Globus pallidus (tissue), 1 donor: Measurements from ENCODE around the gene TMEM179B.
"Not testable (repeated sequence)": the region's sequence is repeated elsewhere in the genome, so short reads cannot be mapped to it uniquely, and the experiment has no call there.

Experiments used
- DNase-seq: peaks from one replicate; pipeline ENCODE4 v3.0.0-alpha.2; 2015; ENCODE audit warnings: low spot score

Gene TMEM179B, protein sequence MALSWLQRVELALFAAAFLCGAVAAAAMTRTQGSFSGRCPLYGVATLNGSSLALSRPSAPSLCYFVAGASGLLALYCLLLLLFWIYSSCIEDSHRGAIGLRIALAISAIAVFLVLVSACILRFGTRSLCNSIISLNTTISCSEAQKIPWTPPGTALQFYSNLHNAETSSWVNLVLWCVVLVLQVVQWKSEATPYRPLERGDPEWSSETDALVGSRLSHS

DNA sequence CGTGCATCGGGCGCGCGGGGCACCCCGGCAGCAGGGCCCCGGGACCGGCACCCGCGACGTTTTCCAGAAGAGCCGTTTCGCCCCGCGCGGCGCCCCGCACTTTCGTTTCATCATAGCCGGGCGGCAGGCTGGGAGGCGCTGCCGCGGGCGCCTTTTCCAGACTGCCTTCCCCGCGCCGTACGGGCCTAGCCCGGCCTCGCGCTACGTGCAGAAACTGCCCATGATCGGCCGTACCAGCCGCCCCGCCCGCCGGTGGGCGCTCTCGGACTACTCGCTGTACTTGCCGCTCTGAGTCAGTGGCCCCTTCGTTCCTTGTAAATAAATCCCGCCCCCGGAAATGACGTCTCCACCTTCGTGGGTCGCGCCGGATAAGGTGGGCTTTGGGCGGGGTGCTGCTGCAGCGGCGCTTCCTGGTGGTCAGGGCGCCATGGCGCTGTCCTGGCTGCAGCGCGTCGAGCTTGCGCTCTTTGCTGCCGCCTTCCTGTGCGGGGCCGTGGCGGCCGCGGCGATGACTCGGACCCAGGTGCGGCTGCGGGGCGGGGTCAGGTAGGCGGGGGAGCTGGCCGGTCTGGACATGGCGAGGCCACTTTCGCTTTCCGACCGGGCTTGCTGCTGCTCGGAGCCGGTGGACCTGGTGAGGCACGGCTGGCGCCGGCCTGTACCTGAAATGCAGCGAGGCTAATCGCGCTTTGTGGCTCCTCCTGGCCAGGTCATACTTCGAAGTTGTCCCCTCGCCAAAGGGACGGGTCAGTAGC is at the start of gene TMEM179B:
Gene TMEM179B, plus strand, starts transcription at position 398 of the 755 bp plus-strand sequence. Its CDS starts 30 bp downstream, at position 428.
- peak; percentile 99 for DNase-seq

DNA sequence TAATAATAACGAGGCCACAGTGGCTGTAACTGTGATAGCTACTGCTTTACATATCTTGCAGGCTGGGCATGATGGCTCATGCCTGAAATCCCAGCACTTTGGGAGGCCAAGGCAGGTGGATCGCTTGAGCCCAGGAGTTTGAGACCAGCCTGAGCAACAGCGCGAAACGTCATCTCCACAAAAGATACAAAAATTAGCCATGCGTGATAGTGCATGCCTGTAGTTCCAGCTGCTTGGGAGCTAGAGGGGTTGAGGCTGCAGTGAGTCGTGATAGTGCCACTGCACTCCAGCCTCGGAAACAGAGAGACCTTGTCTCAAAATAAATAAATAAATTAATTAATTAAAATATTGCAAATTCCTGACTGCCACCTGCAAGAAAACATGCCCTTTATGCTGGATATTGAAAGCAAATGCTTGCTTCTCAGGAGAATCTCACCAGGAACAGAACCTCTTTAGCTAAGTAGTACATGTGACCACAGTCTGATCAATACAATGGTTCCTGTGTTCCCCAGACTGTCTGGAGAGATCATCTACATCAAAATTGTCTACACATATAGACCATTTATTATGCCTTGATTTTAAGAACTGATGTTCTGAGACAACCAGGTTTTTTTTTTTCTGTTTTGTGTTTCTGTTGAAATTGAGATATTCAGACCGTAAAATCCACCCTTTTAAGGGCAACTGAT is 39.6 kb upstream of the TMEM179B start:
- peak; percentile 66 for DNase-seq

DNA sequence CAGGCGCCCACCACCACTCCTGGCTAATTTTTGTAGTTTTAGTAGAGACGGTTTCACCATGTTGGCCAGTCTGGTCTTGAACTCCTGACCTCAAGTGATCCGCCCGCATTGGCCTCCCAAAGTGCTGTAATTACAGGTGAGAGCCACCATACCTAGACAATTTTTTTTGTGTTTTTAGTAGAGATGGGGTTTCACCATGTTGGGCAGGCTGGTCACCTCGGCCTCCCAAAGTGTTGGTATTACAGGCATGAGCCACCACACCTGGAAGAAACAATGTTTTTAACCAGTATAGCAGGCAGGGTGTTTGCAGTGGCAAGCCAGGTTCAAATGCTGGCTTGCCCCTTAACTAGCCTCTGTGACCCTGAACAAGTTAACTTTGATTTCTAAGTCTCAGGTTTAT is 37.3 kb upstream of the TMEM179B start:
- not testable (repeated sequence) for DNase-seq

DNA sequence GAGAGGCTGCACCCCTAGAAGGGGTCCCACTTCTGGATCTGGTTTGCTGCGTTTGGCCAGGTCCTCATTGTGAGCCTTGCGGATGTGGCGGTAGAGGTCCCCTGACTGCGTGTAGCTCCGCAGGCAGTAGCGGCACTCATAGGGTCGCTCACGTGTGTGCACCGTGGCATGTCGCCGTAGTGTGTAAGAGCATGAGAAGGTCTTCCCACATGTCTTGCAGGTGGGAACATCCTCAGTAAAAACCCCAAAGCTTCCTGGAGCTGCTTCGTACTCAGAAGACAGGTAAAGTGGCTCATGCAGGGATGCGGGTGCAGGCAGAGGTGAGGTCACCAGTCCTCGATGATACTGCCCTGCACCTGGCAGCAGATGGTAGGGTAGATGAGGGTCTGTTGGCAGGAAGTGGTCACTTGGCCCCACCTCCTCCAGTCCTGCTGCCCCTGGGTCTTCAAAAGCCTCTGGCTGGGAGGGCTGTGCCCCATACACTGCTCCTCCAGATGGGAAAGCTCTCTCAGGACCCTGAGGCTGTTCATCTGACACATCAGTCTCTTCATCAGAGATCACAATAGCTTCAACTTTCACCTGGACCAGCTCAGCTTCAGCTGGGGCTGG is 34.9 kb upstream of the TMEM179B start:
- DNase-seq: no peak

DNA sequence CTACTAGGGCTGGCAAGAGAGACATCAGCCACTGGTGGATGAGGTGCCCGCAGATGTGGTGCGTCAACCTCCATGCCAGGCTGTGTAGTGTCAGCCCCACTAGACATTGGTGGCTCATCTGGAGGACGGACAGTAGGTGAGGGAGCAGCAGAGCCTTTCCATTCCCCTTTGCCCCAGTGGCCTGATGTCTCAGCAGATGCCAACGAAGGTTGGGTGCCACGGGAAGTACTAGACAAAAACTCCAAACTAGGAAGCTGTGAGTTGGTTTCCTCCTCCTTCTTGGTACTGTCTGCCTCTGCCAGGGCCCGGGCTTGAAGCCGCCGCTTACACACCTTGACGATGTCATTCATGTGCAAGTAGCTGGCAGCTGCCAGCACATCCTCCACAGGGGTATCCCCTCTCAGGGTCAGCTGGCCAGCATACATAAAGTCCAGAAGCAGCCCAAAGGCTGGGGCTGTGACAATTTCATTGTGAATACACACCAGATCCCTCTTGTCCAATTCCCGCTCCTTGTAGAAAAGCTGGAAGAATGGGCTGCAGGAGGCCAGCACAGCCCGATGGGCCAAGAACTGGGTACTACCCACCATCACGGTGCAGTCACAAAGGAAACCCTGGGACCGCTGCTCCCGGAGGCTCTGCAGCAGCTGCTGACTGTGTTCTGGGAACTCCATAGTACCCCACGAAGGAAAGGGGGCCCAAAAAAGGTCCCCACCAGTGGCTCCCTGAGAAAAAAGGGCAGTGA is 34.0 kb upstream of the TMEM179B start:
- no peak for DNase-seq

DNA sequence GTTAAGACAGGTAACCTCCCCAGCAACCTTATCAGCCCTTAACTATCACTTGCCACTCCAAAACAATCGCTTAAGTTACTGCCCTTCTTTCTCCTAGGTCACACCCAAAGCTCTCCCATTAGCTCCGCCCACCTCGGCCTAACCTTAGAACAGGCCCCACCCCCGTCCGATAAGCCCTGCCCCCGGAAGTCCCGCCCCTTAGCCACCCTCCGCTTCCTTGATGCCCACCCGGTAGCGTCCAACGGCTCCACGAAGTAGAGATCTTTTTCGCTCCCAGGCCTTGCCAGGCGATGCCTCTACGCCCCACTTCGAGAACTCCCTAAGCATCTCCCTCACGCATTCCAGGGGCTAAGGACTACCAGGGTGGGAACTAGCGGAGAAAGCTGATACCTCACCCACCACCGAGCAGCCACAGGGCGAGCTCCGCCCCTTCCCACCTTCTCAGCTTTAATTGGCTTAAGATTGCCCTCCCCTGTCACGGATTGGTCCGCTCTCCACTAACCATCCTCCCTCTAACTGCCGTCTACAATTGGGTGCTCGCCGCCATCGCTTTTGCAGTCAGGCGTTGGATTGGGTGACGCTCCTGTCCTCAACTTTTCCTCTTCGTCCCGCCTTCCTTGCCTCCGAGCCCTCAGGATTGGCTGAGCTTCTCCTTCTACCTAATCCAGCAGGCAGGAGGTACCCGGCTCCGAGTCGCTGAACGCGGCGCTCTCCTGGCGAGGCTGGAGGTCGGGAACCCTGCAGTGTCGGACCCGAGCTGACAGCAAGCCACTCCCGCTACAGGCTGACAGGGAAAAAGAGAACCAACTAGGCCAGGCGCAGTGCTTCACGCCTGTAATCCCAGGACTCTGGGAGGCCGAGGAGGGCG is 33.2 kb upstream of the TMEM179B start, which contains the start of gene ZBTB3:
Gene ZBTB3, minus strand, starts transcription at position 425 of the 868 bp plus-strand sequence. CDS start 496 bp downstream, outside the sequence.
- peak; percentile 99 for DNase-seq

DNA sequence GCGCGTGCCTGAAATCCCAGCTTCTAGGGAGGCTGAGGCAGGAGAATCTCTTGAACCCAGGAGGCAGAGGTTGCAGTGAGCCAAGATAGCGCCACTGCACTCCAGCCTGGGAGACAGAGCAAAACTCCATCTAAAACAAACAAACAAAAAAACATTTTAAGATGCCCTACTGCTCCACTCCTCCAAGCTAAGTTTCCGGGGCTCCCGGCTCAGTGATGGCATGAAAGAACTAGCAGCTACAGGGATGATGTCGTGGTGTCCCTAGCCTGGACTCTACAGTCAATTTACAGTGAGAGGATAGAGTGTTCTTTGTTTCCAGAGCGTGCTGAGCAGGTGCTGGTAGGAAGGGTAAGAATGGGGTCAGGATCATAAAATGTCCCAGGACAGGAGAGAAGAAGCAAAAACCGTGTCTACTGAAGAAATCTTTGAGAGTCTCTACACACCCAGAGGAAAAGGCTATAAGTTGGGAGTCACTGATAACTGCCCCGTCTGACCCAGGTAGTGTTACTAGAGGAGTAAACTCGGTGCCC is 32.1 kb upstream of the TMEM179B start:
- no peak for DNase-seq

DNA sequence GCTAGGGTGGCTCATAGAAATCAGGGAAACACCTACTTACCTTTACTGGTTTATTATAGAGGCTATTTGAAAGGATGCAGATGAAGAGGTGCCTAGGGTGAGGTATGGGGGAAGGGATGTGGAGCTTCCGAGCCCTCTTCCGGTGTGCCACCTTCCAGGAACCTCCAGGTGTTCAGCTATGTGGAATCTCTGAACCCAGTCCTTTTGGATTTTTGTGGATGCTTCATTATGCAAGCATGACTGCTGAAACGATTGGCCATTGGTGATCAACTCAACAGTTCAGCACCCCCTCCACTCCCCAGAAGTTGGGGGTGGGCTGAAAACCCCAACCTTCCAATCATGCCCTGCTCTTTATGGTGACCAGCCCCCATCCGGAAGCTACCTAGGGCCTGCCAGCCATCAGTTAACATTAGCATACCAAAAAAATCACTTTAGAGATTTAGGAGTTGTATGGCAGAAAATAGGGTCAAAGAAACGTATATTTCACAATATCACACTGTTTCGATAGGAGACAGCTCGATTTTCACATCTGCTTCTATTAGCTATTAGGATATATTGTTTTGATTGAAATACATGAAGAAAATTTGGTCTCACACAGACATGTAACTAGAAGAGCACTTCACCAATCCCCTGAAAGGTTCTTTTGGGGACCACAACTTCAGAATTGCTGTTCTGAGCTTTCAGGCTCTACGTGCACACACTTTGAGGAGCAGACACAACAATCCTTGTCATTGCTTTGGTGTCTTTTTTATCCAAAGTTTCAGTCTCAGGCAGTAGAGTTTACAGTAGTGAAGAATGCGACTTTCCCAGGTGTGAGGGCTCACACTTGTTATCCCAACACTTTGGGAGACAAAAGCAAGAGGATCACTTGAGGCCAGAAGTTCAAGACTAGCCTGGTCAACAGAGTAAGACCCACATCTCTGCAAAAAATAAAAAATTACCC is 29.1 kb upstream of the TMEM179B start:
- DNase-seq: no peak

DNA sequence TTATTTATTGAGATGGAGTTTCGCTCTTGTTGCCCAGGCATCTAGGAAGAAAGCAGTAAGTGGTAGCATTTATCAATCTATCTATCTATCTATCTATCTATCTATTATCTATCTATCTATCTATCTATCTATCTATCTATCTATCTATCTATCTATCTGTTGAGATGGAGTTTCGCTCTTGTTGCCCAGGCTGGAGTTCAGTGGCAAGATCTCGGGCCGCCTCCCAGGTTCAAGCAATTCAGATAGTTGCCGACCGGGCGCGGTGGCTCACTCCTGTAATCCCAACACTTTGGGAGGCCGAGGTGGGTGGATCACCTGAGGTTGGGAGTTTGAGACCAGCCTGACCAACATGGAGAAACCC is 26.4 kb upstream of the TMEM179B start:
- DNase-seq: not testable (repeated sequence)

DNA sequence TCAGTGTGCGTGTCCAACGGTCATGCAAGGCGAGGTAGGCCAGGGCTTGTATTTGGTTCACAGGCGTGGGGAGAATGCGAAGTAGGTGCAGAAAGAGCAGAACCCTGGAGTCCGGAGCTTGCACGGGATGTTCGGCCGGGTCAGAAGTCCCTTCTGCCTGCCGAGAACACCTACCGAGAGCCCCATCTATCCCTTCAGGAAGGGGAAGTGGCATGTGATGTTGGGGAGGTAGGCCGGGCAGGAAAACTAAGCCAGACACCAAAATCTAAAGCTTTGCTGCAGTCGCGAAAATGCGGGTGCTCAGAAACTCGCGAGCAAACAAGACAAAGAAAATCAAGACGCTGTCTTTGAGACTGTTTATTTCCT is 16.4 kb upstream of the TMEM179B start:
- DNase-seq: no peak

DNA sequence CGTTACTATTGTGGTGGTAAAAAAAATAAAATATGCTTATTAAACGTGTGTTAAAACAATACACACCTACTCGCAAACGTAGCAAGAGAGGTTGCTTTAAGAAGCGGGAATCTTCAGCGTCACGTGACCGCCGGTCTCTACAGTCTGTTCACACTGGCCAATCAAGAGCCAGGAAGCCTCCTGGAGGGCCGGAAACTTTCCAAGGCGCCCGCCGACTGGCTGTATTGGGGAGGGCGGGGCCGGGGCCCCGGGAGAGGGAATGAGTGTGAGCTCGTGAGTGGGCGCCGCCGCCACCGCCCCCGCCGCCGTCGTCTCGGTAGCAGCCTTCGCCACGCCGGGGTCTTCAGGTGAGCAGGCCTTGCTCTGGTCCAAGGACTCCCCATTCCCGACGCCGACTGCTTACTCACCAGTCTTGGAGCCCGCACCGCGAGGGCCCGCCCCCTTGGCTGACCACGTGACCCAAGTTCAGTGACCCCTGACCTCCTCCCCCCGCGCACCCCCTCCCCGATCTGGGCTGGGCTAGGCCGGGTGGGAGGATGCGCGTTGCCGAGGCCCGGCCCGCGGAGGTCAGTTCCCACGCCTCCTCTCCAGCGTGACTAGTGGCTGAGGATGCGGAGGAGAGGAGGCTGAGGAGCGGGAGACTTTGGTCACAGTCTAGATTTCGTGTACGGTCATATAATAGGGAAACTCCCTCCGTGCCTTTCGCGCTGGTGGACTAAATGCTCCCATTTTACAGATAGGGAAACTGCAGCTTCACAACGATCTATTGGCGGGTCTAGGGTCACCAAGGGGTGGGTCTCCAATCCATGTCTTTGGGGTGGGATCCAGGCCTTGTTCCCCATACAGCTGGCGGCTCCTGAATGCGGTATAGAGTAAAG is 15.8 kb upstream of the TMEM179B start, which contains the start of gene TAF6L:
Gene TAF6L, plus strand, starts transcription at position 253 of the 878 bp plus-strand sequence. CDS start 4,388 bp downstream, outside the sequence.
- DNase-seq: peak; percentile 98

DNA sequence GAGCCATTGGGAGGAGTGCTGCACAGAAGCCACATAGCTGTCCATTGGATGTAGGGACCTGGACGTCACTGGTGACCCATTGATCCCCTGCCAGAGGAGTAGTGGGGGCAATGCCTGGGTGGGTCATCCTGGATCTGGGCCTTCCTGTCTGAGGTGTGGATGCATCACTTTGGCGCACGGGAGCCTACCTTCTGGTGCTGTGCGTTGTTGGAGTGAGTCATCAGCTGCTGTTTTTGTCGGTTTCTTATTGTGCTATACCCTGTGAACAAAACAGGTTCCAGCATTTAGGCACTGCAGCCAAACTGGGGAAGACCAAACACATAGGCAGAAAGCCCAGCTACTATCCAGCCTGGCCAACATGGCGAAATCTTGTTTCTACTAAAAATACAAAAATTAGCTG is 12.8 kb upstream of the TMEM179B start:
- no peak for DNase-seq

DNA sequence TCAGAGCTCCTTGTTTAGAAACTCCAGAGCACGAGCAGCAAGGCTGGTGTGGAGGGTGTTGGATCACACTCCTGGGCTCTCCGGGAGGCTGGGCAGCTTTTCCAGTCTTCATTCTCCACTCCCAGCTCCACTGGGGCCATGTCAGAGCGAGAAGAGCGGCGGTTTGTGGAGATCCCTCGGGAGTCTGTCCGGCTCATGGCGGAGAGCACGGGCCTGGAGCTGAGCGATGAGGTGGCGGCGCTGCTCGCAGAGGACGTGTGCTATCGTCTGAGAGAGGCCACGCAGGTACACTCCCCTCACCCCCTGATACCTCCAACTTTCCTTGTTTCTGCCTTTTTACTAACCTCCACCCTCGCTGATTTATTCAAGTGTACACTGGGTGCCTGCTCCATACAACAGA is 11.6 kb upstream of the TMEM179B start:
- no peak for DNase-seq

DNA sequence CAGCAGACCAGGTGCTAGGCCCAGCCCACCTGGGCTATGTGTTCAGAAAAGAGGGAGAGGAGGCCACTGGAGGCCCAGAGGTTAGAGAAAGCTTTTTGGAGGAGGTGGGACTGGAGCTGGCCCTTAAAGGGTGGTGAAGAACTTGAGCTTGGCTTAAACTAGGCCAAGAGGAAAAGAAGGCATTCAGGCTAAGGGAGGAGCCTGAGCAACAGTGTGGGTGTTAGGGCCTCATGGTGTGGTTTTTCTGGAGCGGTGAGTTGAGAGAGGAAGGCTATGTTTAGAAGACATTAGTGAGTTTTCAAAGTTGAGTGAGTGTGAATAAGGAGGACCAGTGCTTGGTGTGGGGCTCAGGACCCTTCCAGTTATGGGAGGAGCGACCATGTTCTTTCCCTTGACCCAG is 9.8 kb upstream of the TMEM179B start:
- DNase-seq: no peak

DNA sequence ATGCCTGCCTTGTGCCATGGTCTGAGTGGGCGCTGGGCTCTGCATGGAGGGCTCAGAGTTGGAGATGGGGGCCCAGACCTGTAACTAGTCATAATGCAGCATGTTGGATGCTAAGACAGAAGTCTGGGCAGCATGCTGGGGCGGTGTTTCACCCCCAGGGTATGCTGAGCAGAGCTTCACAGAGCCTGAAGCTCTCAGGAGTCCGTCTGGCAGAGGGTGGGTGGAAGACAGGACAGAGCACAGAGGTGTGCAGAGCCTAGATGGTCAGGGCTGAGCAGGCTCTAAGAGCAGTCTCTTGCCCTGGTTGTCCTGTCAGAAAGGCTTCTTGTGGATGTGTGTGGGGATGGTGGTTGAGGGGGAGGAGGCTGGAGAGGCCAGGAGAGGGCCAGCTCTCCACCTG is 8.8 kb upstream of the TMEM179B start:
- DNase-seq: no peak

DNA sequence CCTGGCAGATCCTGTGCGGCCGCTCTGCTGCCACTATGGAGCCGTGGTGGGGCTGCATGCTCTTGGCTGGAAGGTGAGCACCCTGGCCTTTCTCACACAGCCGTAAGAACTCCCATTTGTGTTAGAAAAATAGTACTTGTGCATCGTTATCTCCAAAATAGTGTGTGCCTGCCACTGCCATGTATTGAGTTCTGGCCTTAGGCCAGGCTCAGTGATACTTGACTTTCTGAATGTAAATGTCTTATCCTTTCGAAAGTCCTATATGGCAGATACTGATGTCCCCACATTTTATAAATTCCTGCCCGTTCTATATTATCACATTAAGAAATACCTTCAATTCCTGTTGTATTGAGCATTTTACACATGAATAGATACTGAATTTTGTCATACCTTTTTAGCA is 4.4 kb upstream of the TMEM179B start:
- no peak for DNase-seq

DNA sequence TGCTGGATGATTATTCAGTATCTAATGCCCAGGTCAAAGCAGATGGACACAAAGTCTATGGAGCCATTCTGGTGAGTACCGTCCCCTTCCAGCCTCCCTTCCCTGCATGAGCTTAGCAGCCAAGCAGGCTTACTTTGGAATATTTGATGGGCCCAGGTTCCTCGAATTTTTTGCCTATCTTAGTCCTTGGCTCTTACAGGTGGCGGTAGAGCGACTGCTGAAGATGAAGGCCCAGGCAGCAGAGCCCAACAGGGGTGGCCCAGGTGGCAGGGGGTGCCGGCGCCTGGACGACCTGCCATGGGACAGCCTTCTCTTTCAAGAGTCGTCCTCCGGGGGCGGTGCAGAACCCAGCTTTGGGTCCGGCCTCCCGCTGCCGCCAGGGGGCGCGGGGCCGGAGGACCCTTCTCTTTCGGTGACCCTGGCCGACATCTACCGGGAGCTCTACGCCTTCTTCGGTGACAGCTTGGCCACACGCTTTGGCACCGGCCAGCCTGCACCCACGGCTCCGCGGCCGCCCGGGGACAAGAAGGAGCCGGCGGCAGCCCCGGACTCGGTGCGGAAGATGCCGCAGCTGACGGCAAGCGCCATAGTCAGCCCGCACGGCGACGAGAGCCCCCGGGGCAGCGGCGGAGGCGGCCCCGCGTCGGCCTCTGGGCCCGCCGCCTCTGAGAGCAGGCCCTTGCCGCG is 741 bp upstream of the TMEM179B start:
- peak; percentile 82 for DNase-seq

DNA sequence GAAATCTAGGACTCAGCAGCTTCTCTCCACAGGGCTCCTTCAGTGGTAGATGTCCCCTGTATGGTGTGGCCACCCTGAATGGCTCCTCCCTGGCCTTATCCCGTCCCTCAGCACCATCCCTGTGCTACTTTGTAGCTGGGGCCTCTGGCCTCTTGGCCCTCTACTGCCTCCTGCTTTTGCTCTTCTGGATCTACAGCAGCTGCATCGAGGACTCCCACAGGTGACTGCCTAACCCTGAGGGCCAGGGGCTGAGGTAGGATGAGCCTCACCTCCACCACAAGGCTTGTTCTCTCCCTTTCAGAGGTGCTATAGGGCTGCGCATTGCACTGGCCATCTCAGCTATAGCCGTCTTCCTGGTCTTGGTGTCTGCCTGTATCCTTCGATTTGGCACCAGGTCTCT is 1.8 kb downstream of the TMEM179B start:
- no peak for DNase-seq
